Forelimb muscle (tissue), 1 donor: ENCODE results near the gene KIAA0232. TPM values are rescaled to one million over a fixed set of nuclear protein-coding genes. Genes with fewer than 3 reads are reported as not detected.
"Not testable (repeated sequence)": the region's sequence is repeated elsewhere in the genome, so short reads cannot be mapped to it uniquely, and the experiment has no call there.

Experiments used
- DNase-seq: peaks from one replicate; pipeline ENCODE4 v3.0.0-alpha.2; 2013; ENCODE audit warnings: low read depth
- polyA plus RNA-seq: library from polyadenylated mRNA; unstranded; fragments of 120-200 nt; gene quantifications from one replicate; pipeline ENCODE4 v1.2.1, GENCODE V29; 2013; ENCODE audit not compliant: insufficient read length

KIAA0232 gene
- polyA plus RNA-seq, 1 donor: 21.3 TPM

DNA sequence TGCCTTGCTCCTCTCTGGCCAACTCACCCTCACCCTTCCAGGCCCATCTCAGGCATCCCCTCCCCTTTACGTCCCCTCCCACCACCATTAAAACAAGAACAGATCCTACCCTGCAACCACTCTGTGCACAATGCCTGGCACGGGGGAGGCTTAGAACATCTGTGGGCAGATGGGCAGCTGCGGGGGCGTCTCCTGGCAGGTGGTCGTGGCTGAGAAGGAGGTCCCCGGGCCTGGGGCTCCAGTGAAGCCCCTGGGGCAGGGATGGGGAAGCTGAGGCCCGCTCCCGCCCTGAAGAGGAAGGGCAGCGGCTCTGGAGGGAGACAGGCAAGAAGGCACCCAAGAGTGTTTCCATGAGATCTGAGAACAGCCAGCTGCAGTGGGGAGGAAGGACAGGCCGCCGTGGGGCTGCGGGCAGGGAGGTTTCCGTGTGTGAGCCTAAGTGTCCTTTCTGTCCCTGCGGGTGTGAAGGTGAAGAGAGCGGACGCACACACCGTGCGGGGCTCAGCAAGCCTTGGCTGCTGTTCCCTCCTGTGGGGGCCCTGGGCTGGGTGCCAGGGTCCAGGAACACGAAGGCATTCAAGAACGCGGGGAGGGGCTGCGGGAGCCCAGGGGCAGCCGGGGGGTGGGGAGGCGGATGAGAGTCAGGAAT is 119.3 kb downstream of the KIAA0232 start:
- DNase-seq: no peak

DNA sequence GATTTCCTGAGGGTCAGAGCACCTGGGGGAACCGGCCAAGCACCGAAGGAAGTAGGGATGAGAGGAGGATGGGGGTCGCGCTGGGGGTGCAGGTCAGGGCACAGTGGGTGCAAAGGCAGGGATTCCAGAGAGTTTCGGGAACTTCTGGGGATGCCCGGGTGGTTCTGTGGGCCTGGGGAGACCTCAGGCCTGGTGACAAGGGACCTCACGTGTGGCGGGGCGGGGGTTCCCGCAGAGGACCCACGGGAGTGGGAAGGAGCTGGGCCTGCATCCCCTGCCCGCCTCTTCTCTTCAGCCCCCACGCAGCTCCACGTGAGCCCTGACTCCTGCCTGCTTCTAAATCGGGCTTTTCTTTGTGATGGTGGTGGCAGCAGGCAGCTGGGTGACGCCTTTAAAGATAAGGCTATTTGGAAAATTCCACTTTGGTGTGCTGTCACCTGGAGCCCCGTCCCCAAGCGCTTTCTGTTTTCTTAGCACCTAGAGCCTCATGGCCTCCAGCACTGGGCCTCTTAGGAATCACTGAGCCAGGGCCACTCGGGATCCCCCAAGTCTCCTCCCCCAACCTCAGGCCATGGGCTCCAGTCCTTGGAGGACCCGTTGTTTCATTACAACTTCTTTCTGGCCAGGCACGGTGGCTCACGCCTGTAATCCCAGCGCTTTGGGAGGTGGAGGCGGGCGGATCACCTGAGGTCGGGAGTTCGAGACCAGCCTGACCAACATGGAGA is 120.0 kb downstream of the KIAA0232 start:
- no peak for DNase-seq

DNA sequence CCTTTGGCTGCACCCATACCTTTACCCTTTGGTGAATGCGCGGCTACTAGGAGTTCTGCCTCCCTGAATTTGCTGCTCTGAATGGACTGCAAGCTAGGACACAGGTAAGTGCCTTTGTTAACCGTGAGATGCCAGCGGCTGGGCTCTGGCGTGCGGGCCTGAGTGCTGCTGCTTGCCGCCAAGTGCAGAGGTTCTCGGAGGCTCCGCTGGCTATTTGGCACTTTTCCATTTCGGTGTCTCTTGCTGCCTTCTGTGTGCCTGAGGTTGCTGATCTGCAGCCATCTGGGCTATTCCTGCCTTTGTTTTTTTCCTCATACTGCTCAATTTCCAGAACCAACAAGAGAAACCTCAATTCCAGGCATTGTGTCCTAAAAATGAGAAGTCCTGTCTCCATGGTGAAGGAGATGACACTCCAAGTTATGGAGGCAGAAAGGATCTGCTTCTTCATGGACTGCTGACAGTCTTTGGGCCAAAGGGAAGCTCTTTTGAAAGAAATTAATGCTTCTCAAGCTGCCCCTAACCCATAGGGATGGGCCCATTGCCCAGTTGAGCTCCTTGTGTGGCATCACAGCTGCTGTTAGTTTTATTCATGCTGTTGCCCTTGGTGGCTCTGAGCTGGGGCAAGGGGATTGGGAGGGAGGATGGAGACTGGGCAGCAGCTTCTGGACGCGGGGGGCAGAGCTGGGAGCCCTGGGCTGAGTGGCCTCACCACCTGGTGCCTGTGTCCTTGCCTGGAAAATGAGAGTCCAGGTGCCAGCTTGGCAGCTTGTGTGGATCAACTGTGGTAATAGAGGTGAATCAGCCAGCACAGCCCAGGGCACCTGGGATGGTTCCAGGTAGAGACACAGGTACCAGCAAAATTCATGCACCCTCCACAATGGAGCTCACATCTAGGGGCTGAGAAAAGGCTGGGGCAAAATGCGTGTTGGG is 123.3 kb downstream of the KIAA0232 start:
- DNase-seq: no peak

DNA sequence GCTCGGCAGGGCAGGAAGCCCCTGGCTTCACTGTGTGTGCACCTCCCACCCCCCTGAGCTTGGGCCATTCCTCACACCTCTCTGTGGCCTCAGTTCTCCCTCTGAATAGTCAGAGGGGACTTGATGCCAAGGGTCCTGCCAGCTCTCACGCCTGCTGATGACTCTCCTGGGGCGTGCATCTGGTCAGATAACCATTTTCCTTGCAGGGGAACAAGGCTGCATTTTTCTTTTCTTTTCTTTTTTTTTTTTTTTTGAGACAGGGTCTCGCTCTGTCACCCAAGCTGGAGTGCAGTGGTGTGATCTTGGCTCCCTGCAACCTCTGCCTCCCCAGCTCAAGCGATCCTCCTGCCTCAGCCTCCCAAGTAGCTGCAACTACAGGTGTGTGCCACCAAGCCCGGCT is 124.0 kb downstream of the KIAA0232 start:
- DNase-seq: not testable (repeated sequence)

DNA sequence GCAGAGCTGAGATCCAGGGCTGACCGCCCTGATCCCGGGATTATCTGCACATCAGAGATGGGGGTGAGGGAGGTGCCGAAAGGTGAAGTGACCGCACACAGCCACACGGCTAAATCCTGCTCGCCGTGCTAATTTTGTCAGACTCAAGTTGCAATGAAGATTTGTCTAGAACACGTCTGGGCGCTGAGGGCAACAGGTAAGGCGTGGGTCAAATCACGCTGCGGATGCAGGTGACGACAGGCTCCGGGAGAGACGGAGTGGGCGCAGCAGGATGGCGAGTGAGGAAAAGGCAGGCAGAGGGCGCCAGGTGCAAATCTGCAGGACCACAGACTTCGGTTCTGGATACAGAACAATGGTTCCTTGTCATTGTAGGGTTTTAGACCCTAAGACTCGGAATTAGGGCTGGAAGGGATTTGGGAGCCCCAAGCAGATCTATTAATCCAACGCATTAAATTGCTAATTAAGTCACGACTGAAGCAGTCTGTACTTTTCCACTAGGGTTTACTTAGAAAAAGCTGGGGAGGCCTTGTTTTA is 125.2 kb downstream of the KIAA0232 start:
- no peak for DNase-seq

DNA sequence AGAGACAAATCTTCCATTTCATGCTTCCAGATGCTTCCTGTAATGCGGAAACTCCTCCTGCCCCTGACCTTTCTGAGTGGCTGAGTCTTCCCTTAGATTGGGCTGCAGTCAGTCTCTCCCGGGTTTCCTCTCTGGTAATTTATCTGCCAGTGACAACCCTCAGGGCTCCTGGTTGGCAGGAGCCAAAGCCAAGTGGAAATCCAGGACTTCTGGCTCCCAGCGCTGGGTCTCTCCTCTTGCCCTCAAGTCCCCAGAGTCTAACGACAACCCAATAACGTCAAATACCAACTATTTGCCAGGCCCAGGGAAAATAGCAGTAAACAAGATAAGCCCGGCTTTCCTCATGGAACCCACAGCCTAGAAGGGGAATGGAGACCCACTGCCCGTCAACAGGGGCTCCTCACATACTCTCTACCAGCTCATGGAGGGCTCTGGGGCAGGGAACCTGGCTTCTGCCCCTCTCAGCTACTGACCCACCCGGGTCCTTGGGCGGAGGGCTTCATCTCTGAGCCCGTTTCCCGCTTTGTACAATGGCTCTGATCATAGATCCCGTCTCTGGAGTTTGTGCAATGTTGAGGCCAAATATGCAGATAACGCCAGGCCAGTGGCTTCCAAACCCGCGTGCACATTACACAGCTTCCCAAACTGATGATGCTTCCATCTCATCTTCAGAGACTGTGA is 126.0 kb downstream of the KIAA0232 start:
- DNase-seq: no peak

DNA sequence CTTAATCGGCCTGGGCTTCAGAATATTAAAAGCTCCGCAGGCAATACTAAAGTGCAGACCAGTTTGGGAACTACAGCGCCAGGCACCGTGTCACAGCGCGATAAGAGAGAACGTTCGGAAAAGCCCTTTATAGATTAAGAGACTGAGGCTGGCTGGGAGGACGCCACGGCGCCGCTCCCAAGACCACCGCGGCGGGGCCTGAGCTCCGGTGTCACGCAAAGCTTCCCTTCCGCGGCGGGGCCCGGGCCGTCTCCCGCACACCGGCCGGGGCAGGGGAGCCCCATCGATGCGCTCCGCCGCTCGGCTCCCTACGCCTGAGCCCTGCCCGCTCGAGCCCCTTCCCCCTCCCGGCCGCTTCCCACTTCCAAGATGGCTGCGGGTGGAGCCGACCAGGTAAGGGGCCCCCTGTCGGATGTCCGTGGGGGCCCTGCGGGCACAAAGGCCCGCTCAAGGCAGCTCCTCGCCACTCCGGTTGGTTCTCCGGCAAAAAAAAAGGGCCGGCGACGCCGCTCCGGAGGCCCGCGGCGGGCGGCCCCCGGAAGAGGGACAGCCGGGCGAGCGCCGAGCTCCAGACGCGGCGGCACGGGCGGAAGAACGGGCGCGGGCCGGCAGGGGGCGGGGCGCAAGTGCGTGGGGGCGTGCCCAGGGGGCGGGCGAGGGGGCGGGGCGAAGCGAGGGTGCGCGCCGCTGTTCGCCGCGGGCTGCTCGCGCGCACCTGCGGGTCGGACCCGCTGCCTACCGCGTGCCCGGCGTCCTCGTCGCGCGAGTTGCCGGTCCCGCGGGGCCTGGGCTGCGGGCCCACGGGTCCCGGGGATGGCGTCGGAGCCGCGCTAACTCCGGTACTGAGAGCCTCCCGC is 126.8 kb downstream of the KIAA0232 start, which contains the start of gene TBC1D14:
TSS of gene TBC1D14 (plus strand) at position 714 of the 857 bp plus-strand sequence. CDS start 13,564 bp downstream, outside the sequence.
- no peak for DNase-seq

DNA sequence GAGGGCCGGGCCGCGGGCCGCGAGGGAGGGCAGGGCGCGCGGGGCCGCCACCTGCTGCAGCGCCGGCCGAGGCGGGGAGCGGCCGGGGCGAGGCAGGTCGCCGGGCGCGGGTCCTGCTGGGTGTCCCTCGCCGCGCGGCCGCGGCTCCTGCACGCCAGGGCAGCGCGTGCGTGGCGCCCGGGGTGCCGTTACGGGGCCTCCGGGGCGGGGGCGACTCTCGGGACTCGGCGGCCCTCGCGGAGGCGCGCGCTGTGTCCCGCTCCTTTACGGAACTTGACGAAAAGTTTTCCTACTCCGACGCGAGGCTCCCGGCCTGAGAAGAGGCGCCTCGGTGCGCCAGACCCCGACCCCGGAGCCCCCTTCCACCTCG is 127.4 kb downstream of the KIAA0232 start:
- DNase-seq: no peak

DNA sequence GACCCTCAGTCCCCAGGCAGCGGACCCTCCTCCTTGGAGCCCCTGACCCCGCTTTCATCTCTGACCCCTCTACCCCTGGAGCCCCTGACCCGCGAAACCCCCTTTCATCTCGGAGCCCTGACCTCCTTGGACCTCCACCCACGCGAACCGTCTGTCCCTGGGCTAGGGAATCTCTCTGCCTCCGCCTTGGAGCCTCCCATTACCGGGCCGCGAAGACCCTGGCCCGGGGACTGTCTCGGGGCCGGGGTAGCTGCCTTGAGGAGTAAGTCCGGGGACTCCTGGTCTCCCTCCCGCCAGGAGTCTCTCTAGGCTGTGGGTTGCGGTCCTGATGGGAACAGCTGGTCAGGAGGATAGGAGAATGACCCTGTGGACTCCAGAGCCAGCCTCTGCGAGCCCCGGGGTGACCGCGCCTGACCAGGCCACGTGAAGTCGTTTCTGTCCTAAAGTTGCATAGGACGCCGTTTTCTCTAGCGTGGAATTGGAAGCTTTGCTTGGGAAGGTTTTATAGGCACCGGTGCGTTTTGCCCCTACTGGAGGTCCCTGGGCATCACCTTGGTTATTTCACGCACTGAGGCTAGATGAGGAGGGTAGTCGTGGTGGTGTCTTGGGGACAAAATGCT is 127.9 kb downstream of the KIAA0232 start:
- DNase-seq: no peak

DNA sequence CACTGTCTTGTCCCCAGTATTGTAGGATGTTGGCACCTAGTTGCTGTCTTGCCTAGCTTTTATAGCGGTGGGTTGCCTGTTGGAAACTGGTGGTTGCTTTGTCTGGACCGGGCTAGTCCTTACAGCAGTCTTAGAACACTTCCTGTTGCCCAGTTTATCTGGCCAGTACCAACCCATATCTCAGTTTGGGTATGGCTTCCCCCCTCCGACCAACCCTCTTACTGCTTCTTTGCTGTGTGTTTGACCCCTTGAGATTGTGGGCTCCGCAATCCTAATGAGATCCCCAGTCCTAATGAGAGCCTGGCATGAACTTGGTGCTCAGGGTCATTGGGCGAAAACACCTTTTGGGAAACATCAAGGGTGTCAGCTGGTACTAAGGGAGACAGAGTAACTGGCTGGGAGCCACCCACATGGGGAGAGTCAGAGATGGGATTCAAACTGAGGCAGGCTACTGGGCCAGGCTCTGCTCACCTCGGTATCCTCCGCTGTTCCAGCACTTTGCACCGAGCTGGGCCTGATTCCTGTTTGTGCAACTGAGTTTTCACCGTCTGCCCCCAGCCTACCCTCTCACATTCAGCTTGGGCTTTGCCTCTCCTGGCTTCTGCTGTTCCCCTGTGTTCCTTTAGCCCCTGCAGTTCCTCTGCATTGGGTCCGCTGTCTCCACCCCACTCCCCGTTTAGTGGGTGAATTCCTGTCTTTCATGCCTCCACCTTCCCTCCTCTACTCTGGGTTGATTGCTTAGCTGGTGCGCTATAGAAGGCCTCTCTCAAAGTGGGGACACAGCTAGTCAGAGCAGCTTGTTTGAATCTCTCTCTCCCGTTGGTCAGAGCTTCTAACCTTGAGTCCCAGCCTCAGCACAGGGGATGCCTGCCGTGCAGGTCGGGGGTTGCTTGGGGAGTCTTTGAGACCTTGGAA is 128.7 kb downstream of the KIAA0232 start:
- no peak for DNase-seq

DNA sequence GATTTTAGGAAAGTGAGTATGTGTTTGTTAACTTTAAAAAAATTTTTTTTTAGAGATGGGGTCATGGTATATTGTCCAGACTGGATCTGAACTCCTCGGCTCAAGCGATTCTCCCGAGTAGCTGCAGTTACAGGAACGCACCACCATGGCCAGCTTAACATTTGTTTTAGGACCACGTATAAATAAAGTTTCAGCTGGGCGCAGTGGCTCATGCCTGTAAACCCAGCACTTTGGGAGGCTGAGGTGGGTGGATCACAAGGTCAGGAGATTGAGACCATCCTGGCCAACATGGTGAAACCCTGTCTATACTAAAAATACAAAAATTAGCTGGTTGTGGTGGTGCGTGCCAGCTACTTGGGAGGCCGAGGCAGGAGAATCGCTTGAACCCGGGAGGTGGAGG is 129.4 kb downstream of the KIAA0232 start:
- not testable (repeated sequence) for DNase-seq

DNA sequence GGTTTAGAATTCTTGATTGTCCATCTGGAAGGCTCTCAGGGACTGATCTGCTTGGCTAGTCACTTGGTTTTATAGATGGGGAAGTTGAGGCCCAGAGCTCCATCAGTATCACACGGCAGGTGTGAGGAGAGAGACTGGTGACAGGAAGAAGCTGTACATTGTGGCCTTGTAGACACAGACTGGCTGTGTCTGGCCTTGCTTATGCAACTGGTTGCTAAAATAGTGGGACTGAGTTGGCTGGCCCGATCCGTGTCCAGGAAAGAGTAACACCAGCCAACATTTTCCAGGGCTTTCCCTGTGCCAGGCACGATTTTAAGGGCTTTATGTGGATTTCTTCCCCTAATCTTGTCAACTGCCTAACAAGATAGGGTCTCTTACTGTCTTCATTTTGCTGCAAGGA is 129.9 kb downstream of the KIAA0232 start:
- DNase-seq: no peak

DNA sequence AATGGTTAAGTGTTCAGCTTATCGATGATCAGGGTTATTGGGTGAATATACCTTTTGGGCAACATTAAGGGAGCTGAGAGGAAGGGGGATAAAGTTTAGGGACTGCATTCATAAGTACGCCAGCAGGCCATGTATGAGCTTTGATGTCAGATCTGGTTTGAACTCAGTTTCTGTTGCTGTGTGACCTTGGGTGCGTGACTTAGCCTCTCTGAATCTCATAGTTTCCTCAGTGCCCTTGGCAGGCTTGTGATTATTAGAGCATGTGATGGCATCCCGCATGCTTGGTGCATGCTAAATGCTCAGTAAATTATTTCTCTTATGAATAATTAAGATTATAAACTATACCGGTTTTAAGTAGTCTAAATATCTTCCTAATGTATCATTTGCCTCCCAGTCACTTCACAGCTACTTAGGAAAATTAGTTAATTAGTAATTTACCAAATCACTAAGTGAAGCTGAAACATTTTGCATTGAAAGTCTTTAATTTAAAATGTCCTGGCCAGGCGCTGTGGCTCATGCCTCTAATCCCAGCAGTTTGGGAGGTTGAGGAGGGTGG is 130.9 kb downstream of the KIAA0232 start:
- no peak for DNase-seq

DNA sequence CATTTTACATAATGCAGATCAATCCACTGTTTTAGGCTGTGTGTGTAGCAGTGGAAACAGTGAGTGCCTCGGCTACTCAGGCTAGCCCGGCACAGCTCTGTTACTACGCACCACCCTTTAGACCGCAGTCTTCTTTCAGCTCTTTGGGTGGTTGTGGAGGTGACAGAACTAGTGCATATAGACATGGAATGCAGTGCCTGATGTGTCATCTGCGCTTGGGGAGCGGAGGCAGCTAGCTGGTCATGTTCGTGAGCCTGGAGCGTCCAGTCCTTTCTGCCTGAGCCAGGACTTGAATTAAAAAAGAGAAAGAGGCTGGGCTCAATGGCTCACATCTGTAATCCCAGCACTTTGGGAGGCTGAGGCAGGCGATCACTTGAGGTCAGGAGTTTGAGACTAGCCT is 131.9 kb downstream of the KIAA0232 start:
- DNase-seq: no peak

DNA sequence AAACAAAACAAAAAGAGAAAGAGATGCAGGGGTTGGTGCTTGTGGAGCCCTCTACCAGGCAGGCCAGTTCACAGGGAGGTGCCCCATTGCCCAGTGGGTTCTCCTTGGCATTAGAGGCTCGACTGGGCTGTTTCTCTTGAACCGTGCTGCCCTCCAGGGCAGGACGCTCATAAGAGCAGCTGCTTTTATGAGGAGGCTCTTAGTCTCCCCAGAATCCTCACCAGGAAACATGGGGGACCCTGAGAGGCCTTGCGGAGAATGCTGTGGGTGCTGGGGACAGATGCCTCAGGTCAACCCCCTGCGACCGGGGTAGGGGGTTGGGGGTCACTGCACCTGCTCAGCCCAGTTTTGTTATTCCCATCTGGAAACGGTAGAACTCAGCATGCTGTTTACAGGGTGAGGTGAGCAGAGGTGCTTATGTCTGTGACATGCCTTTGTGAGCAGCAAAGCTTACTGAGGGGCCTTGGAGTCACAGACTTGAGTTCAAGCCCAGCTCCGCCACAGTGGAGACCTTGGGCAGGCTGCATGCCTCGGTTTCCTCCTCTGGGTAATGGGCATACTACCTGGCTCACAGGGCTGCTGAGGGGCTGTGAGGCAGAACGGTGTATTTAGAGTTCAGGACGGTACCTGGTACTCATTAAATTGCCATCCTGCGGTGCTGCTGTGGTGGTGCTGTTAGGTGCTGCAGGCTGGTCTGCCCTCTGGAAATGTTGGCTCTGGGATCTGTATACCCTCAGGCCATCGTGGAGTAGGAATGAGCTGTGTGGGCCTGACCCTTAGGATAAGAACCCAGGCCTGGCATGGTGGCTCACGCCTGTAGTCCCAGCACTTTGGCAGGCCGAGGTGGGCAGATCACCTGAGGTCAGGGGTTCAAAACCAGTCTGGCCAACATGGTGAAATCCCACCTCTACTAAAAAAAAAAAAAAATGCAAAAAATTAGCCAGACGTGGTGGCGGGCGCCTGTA is 132.8 kb downstream of the KIAA0232 start:
- no peak for DNase-seq

DNA sequence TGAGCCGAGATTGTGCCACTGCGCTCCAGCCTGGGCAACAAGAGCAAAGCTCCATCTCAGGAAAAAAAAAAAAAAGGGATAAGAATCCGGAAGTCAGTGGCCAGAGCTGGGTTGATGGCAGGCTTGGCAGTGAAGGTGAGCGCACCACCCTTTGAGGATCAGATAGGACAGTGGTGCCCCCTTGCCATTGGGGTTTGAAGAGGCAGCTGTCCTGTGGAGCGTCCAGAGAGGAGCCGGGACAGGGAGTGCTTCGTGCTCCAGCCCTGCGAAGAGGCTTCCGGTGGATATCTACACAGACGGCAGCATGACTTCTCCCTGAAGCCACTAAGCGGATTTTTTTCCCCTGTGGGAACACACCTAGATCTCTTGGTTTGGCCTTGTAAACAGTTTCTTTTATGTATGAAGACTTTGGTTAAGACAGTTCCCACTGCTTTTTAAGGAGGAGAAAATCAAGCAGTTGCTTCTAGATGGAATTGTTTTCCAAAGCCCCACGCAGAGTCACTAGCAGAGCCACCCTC is 133.6 kb downstream of the KIAA0232 start:
- DNase-seq: no peak
